ENCODE results near the gene RAB7B.

RAB7B gene

GRCh38 chr1:205929496-205930194 lies 73.5 kb downstream of the RAB7B start:
- no peak for DNase-seq (ENCODE audit: extremely low read depth in 1 of 2, low read depth in 1 of 2)

DNA sequence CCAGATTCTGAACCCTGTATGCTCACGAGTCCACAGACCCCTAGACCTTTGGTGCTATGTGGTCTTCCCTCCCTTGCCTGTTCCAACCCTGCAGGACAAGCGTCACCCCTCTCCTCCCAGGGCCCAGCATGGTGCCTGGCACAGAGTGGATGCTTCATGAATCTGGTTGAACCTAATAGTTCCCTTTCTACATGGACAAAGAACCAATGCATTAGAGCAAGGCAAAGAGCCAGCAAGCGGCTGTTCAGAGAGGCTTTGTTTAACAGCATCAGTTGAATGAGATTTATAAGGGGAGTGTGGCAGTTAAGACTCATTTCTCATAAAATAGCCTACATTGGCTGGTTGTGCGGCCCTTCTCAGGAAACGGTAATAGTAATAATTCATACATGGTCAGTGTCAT lies 74.9 kb downstream of the RAB7B start:
- DNase-seq (ENCODE audit: extremely low read depth in 1 of 2, low read depth in 1 of 2), result no peak

DNA sequence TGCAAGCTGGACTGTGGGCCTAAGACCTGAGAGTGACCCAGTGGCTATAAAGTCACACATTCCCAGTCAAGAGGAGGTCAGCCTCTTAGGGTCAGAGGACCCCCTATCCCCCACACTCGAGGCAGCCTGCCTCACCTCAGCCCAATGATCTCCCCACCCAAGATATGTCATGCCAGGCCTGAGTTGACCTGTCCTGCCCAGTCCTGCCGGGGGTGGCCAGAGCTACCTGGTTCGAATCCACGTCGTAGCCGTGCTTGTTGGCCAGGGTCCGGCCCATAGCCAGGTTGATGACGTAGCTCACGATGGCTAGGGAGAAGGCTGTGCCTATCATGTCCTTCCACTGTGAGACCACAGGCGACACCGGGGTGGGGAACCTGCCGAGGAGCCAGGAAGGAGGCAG lies 75.5 kb downstream of the RAB7B start:
- DNase-seq (ENCODE audit: extremely low read depth in 1 of 2, low read depth in 1 of 2), result no peak

GRCh38 chr1:205927247-205927646 lies 75.9 kb downstream of the RAB7B start:
- no peak for DNase-seq (ENCODE audit: extremely low read depth in 1 of 2, low read depth in 1 of 2)

Measured in activated CD8-positive, alpha-beta memory T cell treated with anti-CD3 and anti-CD28 coated beads for 1 hour (primary cell).